Ramos (cell line): ENCODE data around the gene ITPA.

Experiments used
- in situ Hi-C: fragments of 300-500 bp; cut with MboI; formaldehyde crosslinking; loops from one replicate; pipeline ENCODE4 v1.14.3; 2022; ENCODE audit warnings: low sequenced_read_pairs; ENCODE audit not compliant: unreplicated experiment

ITPA gene

GRCh38 chr20:3240776-3241363 lies 31.6 kb downstream of the ITPA start:
- in situ Hi-C loops = no loop called here

- in situ Hi-C loops = no loop called here
These were observed 32.9 kb downstream of the ITPA start for GRCh38 chr20:3242172-3242692.

- in situ Hi-C loops = no loop called here
These were observed 34.5 kb downstream of the ITPA start for GRCh38 chr20:3243718-3244358.

GRCh38 chr20:3244613-3245012 lies 35.3 kb downstream of the ITPA start:
- in situ Hi-C loops = no loop called here

- in situ Hi-C loops = no loop called here
These were observed 35.9 kb downstream of the ITPA start for GRCh38 chr20:3245156-3245555.

- in situ Hi-C loops = no loop called here
These were observed 36.4 kb downstream of the ITPA start for GRCh38 chr20:3245711-3246110.

GRCh38 chr20:3246682-3247081 lies 37.4 kb downstream of the ITPA start:
- in situ Hi-C loops = no loop called here

- in situ Hi-C loops = no loop called here
These were observed 38.3 kb downstream of the ITPA start for GRCh38 chr20:3247638-3248037.

- in situ Hi-C loops = no loop called here
These were observed 39.1 kb downstream of the ITPA start for GRCh38 chr20:3248167-3248992.

GRCh38 chr20:3248993-3249347 lies 39.7 kb downstream of the ITPA start:
- in situ Hi-C loops = no loop called here

- in situ Hi-C loops = no loop called here
These were observed 40.8 kb downstream of the ITPA start for GRCh38 chr20:3250091-3250504.

GRCh38 chr20:3251806-3252205 lies 42.5 kb downstream of the ITPA start:
- in situ Hi-C loops = no loop called here

GRCh38 chr20:3255728-3256127 lies 46.4 kb downstream of the ITPA start:
- in situ Hi-C loops = no loop called here

- in situ Hi-C loops = no loop called here
These were observed 49.1 kb downstream of the ITPA start for GRCh38 chr20:3258429-3258828.

- in situ Hi-C loops = no loop called here
These were observed 53.3 kb downstream of the ITPA start for GRCh38 chr20:3262566-3262965.

GRCh38 chr20:3270051-3270450 lies 60.8 kb downstream of the ITPA start:
- in situ Hi-C loops = no loop called here

- in situ Hi-C loops = no loop called here
These were observed 64.1 kb downstream of the ITPA start for GRCh38 chr20:3273371-3273770.
